GM18907 (cell line): ENCODE data around the gene CNGA2.
"Not testable (repeated sequence)": the region's sequence is repeated elsewhere in the genome, so short reads cannot be mapped to it uniquely, and the experiment has no call there.

Experiments
- ATAC-seq: cut with Tn5 transposase; IDR thresholded peaks from one replicate; pipeline ENCODE4 v1.9.1; 2021; ENCODE audit warnings: mild to moderate bottlenecking, moderate library complexity; ENCODE audit not compliant: unreplicated experiment

The CNGA2 gene

GRCh38 chrX:151734446-151734845 is at the start of gene CNGA2:
CNGA2 (plus strand) TSS chrX:151734746; CDS start chrX:151738484, 3,738 bp downstream.
- no peak for ATAC-seq

- no peak for ATAC-seq
These were observed 46.9 kb upstream of the CNGA2 start for GRCh38 chrX:151687635-151688034.

- no peak for ATAC-seq
These were observed 45.9 kb upstream of the CNGA2 start for GRCh38 chrX:151688695-151689094.

GRCh38 chrX:151692825-151693224 is 41.7 kb upstream of the CNGA2 start:
- ATAC-seq = no peak

- no peak for ATAC-seq
These were observed 40.4 kb upstream of the CNGA2 start for GRCh38 chrX:151694121-151694520.

- no peak for ATAC-seq
These were observed 39.6 kb upstream of the CNGA2 start, which contains the start of gene PRRG3 for GRCh38 chrX:151694661-151695582. PRRG3 (plus strand) TSS chrX:151695458; CDS start chrX:151698815, 3,357 bp downstream.

GRCh38 chrX:151695583-151696340 is 38.8 kb upstream of the CNGA2 start:
- ATAC-seq = no peak

- ATAC-seq = not testable (repeated sequence)
These were observed 37.5 kb upstream of the CNGA2 start for GRCh38 chrX:151697082-151697481.

GRCh38 chrX:151697522-151697921 is 37.0 kb upstream of the CNGA2 start:
- no peak for ATAC-seq

- no peak for ATAC-seq
These were observed 36.1 kb upstream of the CNGA2 start for GRCh38 chrX:151698485-151698884.

GRCh38 chrX:151699746-151700145 is 34.8 kb upstream of the CNGA2 start:
- no peak for ATAC-seq

GRCh38 chrX:151700581-151700980 is 34.0 kb upstream of the CNGA2 start:
- ATAC-seq = no peak

- ATAC-seq = no peak
These were observed 33.5 kb upstream of the CNGA2 start for GRCh38 chrX:151701071-151701470.

GRCh38 chrX:151701531-151701930 is 33.0 kb upstream of the CNGA2 start:
- no peak for ATAC-seq

GRCh38 chrX:151702026-151702714 is 32.4 kb upstream of the CNGA2 start:
- ATAC-seq = no peak

GRCh38 chrX:151702741-151703340 is 31.7 kb upstream of the CNGA2 start:
- ATAC-seq = no peak

GRCh38 chrX:151703487-151703886 is 31.1 kb upstream of the CNGA2 start:
- no peak for ATAC-seq

- no peak for ATAC-seq
These were observed 30.4 kb upstream of the CNGA2 start for GRCh38 chrX:151704041-151704663.

GRCh38 chrX:151708821-151709220 is 25.7 kb upstream of the CNGA2 start:
- ATAC-seq = no peak

- ATAC-seq = no peak
These were observed 24.1 kb upstream of the CNGA2 start for GRCh38 chrX:151710457-151710856.
